HG03521 (cell line): ENCODE measurements around the gene TJP2.

Experiments used
- ATAC-seq: cut with Tn5 transposase; IDR thresholded peaks from one replicate; pipeline ENCODE4 v1.9.1; 2021; ENCODE audit warnings: mild to moderate bottlenecking, moderate library complexity; ENCODE audit not compliant: unreplicated experiment

The TJP2 gene

GRCh38 chr9:69221036-69221435 is 47.0 kb downstream of the TJP2 start:
- ATAC-seq = no peak

DNA sequence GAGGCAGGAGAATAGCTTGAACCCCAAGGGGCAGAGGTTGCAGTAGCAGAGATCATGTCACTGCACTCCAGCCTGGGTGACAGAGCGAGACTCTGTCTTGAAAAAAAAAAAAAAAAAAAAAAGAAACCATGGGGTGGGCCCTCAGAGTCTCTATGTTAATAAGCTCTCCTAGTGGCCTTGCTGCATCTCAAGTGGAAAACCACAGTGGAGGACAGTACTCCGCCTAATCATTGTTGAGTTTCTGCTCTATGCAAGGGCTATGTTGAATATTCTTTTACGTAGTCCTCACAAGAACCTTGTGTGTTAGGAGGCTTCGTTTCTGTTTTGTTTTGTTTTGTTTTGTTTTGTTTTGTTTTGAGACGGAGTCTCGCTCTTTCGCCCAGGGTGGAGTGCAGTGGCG is 48.9 kb downstream of the TJP2 start:
- no peak for ATAC-seq

GRCh38 chr9:69223605-69224004 is 49.5 kb downstream of the TJP2 start:
- no peak for ATAC-seq

DNA sequence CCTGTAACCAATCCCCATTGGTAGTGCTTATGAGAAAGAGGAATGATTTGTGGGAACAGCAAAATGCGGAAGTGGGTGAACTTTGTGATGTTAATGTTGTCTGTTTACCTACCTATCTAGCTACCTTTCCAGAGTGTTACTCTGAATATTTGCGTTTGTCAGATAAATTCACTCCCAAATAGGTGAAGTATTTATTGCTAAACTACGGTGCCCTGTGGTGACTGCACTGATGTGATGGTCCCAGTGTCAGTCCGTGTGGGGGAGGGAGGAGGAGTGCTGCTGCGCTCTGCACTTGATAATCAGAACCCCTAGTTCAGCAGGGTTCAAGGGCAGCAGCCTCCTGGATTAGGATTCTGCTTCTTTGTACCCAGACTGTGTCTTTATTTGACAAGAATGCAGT is 55.3 kb downstream of the TJP2 start:
- ATAC-seq = no peak

DNA sequence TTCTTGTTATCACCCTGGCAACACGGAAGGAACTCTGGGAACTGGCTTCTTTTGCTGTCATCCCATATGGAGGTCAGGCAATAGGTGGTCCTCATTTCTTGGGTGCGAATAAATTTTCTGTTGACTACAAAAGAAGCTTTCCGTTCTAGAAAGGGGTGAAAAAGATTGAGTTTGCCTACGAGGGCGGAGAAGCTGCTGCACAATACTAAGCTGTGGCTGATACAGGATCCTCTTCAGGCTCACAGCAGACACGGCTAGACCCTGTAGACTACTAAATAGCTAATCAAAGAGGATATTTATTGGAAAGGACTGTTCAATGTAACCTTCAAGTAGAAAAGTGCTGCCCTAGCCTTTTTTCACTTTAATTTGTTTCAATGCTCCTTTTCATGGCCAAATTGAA is 58.1 kb downstream of the TJP2 start:
- ATAC-seq = no peak

DNA sequence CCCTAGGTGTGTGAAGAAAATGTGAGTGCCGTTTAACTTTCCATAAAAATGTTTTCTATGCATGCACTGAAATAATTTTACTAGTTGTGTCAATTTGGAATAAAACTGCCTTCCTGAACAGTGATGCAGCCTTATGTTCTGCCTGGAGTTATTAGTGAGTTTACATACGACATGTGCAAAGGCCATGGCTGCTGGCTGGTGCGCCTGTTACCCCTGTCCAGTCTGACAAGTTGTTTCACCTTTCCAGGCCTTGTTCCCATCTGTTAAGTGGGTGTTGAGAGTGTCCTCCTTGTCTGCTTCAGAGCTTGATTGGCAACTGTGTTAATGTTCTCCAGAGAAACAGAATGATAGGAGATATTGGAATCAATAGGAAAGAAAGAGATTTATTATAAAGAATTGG is 60.6 kb downstream of the TJP2 start:
- no peak for ATAC-seq

DNA sequence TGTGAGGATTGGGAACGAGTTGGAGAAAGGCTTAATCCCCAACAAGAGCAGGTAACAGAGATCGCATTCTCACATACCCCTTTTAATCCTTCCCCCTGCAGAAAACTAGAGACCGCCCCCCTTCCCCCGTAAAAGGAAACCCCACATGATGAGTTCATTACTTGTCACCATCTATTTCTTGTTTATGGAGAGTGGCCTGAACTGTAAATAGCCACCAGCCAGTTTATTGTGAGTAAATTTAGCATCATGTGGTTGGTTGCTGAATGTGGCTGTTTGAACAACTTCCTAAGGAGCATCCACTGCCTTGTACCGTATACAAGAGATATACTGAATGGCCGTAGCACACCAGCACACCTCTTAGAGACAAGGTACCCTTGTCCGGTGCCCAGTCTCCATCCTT is 62.1 kb downstream of the TJP2 start:
- ATAC-seq = no peak

GRCh38 chr9:69237702-69238295 is 63.7 kb downstream of the TJP2 start:
- ATAC-seq = no peak

DNA sequence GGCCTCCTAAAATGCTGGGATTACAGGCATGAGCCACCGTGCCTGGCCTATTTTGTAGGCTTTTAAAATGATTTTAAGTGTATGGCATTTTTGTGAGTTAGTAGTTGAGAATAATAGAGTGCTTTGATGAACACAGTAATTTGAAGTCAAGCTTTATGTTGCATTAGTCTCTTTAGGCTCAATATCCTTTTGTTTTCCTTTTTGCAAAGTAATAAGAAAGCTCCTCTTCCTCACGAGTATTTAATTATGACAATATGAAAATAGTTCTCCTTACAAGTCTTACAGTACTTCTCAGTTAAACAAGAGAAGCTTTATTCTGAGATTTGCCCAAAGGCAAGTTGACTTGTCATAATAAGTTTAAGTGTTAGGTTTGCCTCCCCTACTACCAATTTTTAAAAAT is 69.0 kb downstream of the TJP2 start:
- ATAC-seq = no peak

GRCh38 chr9:69246629-69247028 is 72.6 kb downstream of the TJP2 start:
- no peak for ATAC-seq

DNA sequence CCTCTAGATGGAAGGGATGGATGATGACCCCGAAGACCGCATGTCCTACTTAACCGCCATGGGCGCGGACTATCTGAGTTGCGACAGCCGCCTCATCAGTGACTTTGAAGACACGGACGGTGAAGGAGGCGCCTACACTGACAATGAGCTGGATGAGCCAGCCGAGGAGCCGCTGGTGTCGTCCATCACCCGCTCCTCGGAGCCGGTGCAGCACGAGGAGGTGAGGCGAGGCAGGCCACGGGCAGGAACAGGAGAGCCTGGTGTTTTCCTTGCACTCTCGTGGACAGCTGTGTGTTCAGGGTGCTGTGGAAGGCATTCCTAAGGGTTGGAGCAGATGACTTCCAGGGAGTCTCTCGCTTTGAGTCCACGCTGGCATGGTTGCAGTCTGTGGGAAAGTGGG is 73.9 kb downstream of the TJP2 start:
- no peak for ATAC-seq

- no peak for ATAC-seq
These were observed 75.3 kb downstream of the TJP2 start for GRCh38 chr9:69249337-69249736.

GRCh38 chr9:69250681-69251080 is 76.6 kb downstream of the TJP2 start:
- ATAC-seq = no peak

DNA sequence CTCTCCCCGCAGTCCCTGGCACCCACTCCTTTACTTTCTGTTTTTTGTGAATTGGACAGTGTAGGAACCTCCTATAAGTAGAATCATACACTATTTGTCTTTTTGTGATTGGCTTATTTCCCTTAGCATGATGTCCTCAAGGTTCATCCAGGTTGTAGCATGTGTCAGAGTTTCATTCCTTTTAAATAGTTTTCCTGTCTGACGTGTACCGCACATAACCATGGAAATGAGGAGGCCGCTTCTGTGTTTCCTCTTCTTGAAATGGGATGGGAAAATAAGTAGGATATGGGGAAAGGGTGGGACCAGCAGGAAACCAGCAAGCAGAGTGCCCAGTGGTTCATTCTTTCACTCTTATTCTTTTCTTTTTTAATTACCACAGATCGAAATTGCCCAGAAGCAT is 78.4 kb downstream of the TJP2 start:
- no peak for ATAC-seq

DNA sequence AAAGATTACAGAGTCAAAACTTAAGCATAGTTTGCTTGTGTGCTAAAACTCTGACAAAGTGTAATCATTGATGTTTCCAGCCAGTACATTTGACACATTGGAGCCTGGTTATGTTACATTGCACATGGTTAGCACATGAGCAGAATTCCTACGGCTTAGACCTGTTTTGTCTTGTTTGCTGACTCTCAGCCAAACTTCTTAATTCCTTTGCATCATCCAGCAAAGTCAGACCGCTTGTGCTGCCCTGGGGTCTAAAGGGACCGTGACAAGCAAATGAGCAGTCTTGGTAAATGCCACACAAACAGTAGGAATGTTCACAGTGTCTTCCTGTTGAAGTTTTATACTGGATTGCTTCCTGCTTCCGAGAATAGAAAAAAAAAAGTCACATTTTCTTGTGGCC is 79.0 kb downstream of the TJP2 start:
- ATAC-seq = no peak

GRCh38 chr9:69254223-69254622 is 80.1 kb downstream of the TJP2 start:
- no peak for ATAC-seq

DNA sequence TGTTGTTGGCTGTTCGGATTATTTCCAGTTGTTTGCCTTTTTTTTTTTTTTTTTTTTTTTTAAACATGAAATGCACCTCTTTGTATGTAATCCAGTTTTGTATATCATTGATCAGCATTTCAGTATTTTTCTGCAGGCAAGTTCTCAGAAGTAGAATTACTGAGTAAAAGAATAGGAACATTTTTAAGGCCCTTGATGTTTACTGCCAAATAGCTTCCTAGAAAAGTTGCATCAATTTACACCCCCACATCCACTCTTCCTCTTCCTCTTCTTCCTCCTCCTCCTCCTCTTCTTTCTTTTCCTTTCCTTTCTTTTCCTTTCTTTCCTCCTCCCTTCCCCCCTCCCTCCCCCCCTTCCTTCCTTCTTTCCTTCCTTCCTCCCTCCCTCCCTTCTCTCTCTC is 81.5 kb downstream of the TJP2 start:
- no peak for ATAC-seq

DNA sequence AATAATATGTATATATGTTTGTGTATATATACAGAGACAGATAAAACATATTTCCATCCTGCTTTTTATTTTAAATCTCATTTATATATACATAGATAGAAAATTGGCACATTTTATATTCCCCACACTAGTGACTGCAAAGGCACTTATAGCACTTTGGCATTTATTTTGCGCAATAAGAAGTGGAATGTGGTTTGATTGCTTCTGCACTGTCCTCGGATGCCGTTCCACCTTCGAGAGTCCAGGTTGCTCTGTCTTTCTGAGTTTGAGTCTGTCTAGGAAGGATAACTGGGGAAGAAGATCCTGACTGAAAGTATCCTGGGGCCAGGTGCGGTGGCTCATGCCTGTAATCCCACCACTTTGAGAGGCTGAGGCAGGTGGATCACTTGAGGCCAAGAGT is 84.5 kb downstream of the TJP2 start:
- no peak for ATAC-seq

DNA sequence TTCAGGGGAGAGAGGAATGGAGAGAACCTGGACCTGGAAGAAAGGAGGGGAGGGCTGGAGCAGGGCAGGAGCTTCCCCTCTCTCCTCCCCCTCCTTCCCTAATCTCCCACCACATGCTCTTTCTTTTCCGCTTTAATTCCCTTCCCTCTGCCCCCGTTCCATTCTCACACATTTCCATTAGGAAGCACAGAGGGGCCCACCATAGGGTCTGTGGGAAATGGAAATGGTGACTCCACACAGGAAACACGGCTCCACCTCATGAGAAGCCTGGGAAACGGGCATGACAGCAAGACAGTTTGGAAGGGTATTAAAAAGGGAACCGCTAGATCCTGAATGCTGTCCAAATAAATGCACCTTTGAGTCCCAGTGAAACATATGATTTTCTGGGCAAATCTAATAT is 86.1 kb downstream of the TJP2 start:
- ATAC-seq = no peak

GRCh38 chr9:69261636-69262035 is 87.6 kb downstream of the TJP2 start:
- ATAC-seq = no peak

- ATAC-seq = no peak
These were observed 90.4 kb downstream of the TJP2 start for GRCh38 chr9:69264526-69264925.

DNA sequence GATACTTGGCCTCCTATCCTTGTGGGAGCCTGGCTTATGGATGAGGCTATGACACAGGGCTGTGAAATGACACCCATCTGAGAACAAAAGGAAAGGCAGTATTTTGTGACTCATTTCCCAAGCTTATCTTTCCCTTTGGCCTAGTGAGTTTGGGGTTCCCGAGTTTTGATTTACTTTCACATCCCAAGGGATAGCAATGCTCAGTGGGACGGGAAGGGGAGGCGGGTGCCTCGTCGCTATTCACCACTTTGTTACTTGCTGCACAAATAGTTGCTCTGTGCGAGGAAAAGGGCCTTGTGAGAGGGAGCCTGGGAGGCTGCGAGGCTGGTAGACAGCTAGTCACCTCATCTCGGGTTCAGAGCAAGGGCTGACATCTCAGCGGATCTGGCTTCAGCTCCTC is 91.8 kb downstream of the TJP2 start:
- no peak for ATAC-seq

- ATAC-seq = no peak
These were observed 98.1 kb downstream of the TJP2 start for GRCh38 chr9:69272212-69272611.

DNA sequence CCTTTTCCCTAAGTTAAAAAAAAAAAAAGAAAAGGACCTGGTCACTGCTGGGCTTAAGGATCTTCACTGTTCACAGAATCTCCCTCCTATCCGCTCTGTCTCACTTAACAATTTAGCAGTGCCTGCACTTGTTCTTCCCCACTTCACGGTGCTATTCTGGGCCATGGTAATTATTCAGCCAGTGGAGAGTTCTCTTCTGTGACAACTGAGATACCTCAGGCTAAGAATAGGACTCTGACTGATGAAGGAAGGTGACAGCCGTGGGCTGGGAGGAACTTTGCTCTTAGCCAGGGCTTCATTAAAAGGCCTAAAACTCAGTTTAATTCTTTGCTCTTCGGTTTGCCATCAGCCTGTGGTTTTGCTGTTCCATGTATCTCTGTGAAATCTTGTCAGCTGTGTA is 99.1 kb downstream of the TJP2 start:
- no peak for ATAC-seq
